ENCODE measurements around the gene WDFY2.

DNA sequence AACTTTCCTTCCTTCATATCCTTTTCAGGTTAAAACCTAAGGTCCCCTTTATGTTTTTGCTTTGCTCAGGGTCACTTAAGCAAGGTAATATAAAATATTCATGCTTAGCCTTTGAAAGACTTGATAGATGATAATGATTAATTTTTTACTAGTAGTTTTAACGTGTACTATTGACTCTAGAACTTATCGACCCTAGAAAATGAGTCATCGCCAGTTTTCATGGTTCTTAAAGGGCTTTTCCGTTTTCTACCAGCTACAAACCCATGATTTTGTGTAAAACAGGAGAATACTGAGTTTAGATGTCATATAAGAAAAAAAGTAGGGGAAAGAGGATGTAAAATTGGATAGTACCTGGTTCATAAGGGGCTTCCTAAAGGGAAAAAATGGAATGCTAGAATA, 144.0 kb downstream of the WDFY2 start:
- TF ChIP-seq, protein P1, sequence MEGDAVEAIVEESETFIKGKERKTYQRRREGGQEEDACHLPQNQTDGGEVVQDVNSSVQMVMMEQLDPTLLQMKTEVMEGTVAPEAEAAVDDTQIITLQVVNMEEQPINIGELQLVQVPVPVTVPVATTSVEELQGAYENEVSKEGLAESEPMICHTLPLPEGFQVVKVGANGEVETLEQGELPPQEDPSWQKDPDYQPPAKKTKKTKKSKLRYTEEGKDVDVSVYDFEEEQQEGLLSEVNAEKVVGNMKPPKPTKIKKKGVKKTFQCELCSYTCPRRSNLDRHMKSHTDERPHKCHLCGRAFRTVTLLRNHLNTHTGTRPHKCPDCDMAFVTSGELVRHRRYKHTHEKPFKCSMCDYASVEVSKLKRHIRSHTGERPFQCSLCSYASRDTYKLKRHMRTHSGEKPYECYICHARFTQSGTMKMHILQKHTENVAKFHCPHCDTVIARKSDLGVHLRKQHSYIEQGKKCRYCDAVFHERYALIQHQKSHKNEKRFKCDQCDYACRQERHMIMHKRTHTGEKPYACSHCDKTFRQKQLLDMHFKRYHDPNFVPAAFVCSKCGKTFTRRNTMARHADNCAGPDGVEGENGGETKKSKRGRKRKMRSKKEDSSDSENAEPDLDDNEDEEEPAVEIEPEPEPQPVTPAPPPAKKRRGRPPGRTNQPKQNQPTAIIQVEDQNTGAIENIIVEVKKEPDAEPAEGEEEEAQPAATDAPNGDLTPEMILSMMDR (IDR thresholded peaks at IDR 0.05; ENCODE audit: low read depth, low read length), result no peak
- no peak for TF ChIP-seq POLR2A (IDR thresholded peaks at IDR 0.05; ENCODE audit: extremely low read depth, insufficient read length)
- no peak for TF ChIP-seq MYC (IDR thresholded peaks at IDR 0.05; ENCODE audit: low read depth, low read length)
- TF ChIP-seq, protein P2, sequence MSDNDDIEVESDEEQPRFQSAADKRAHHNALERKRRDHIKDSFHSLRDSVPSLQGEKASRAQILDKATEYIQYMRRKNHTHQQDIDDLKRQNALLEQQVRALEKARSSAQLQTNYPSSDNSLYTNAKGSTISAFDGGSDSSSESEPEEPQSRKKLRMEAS (IDR thresholded peaks at IDR 0.05; ENCODE audit: low read depth, low read length), result no peak

All from NB4 (cell line).